Omental fat pad (tissue), 4 donors: ENCODE data around the gene TIAL1. TPM values are rescaled to one million over a fixed set of nuclear protein-coding genes. Genes with fewer than 3 reads are reported as not detected.

Experiments used
- ATAC-seq: fragments of 150-250 bp; one replicate; pipeline ENCODE4 v1.9.1; 2016; ENCODE audit warnings: mild to moderate bottlenecking, moderate library complexity; ENCODE audit not compliant: low FRiP score
- DNase-seq: peaks from one replicate; pipeline ENCODE4 v3.0.0-alpha.2; 2019; ENCODE audit warnings: low spot score
- total RNA-seq, 4 donors: library from RNA; depleted of rRNA; stranded (reverse); fragments of >200 nt; gene quantifications; one replicate each; pipeline ENCODE4 v1.1.0, GENCODE V29; 2016
- TF ChIP-seq, protein P1 (sequence below), 3 donors: fragments of 450-650 bp; IDR thresholded peaks; one replicate each; pipeline ENCODE4 v1.5.1; 2016 to 2017; ENCODE audit warnings: antibody characterized with exemption in 3 of 3, mild to moderate bottlenecking in 3 of 3, moderate library complexity in 2 of 3

The TIAL1 gene, protein sequence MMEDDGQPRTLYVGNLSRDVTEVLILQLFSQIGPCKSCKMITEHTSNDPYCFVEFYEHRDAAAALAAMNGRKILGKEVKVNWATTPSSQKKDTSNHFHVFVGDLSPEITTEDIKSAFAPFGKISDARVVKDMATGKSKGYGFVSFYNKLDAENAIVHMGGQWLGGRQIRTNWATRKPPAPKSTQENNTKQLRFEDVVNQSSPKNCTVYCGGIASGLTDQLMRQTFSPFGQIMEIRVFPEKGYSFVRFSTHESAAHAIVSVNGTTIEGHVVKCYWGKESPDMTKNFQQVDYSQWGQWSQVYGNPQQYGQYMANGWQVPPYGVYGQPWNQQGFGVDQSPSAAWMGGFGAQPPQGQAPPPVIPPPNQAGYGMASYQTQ
- 10 to 100 TPM; 62.0 to 90.8 (median 65.9) TPM for total RNA-seq

DNA sequence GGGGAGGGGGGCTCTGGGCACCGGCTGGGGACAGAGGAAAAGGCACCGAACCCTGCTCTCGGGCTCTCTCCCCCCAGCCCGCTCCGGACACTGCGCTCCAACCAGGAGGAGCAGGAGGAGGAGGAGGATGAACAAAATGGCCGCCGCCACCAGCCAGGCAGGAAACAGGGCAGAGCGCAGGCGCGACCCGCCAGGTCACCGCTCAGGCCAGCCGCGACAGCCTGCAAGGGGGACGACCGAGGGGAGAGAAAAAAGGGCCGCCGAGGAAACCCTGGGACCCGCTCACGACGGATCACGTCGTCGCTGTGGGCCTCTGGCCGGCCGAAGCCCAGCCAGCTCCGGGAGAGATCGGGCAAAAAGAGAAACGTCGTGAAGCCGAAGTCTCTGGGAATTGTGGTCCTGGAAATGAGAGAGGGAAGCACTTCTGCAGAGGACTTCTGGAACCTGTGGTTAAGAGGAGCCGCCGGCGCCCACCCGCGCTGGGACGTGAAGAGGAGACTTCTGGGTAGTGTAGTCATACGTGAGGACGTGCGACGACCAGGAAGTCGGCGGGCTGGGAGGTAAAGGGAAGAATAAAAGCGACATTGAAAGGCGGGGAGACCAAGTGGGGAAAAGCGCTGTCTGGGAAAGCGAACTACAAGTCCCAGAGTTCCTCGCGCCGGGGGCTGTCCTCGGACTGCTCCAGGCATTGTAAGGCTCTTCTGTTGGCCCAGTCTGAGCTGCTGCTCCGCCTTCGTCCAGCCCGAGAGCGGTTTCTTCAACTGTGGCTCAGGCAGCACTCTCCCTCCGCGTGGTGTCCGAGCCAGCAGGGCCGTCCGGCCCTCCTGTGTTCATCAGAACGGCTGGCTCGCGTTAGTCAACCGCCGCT, at the start of gene TIAL1:
Gene TIAL1, minus strand, starts transcription at position 428 of the 868 bp plus-strand sequence. CDS start 499 bp downstream, outside the sequence.
- peak; percentile 90 for DNase-seq
- peak; percentile 98 for ATAC-seq
- TF ChIP-seq, protein P1, sequence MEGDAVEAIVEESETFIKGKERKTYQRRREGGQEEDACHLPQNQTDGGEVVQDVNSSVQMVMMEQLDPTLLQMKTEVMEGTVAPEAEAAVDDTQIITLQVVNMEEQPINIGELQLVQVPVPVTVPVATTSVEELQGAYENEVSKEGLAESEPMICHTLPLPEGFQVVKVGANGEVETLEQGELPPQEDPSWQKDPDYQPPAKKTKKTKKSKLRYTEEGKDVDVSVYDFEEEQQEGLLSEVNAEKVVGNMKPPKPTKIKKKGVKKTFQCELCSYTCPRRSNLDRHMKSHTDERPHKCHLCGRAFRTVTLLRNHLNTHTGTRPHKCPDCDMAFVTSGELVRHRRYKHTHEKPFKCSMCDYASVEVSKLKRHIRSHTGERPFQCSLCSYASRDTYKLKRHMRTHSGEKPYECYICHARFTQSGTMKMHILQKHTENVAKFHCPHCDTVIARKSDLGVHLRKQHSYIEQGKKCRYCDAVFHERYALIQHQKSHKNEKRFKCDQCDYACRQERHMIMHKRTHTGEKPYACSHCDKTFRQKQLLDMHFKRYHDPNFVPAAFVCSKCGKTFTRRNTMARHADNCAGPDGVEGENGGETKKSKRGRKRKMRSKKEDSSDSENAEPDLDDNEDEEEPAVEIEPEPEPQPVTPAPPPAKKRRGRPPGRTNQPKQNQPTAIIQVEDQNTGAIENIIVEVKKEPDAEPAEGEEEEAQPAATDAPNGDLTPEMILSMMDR (IDR thresholded peaks at IDR 0.05), result no peak

DNA sequence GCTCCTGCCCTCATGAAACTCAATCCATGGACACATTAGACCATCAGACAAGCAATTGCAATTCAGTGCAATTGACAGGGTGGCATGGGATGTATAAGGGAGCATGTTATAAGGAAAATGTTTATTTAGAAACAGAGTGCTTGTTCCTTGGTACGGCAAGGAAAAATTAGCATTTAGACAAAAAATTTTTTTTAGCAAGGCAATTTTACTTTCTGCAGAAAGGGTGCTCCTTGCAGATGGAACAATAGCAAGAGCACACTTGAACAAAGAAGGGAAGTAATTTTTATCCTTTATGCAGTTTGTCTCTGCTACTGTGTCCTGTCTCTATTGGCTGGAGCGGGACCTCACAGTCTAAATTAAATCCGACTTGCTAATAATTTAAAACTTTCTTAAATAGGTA, 48.2 kb upstream of the TIAL1 start:
- DNase-seq (no peak), ATAC-seq (no peak)
- TF ChIP-seq, protein P1 (IDR thresholded peaks at IDR 0.05), result no peak

DNA sequence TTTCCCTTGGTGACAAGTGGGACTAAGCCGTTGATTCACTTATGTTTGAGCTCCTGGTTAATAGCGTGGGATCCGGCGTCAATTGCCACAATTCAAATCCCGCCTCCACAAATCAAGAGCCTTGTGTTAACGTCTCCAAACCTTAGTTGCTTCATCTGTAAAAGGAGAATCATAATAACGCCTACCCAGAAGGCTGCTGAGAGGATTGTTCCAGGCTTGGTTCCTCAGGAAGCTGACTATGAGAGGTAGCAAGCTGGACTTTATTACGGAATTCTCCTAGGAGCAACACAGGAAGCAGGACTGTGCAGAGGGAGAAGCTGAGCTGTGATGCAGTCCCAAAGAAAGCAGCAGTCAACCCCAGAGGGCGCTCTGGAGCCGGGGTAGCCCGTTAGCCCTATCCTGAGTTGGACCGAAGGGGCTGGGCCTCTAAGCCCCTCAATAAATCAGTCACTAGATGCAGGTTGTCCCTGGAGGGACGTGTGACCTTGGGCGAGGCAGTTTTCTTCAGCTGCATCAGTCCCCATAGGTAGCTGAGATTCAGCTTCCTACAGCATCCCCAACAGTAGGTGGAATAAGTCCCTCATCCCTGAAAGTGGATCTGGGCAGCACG, 47.5 kb upstream of the TIAL1 start:
- TF ChIP-seq, protein P1 (IDR thresholded peaks at IDR 0.05), result no peak
- no peak for ATAC-seq
- no peak for DNase-seq

DNA sequence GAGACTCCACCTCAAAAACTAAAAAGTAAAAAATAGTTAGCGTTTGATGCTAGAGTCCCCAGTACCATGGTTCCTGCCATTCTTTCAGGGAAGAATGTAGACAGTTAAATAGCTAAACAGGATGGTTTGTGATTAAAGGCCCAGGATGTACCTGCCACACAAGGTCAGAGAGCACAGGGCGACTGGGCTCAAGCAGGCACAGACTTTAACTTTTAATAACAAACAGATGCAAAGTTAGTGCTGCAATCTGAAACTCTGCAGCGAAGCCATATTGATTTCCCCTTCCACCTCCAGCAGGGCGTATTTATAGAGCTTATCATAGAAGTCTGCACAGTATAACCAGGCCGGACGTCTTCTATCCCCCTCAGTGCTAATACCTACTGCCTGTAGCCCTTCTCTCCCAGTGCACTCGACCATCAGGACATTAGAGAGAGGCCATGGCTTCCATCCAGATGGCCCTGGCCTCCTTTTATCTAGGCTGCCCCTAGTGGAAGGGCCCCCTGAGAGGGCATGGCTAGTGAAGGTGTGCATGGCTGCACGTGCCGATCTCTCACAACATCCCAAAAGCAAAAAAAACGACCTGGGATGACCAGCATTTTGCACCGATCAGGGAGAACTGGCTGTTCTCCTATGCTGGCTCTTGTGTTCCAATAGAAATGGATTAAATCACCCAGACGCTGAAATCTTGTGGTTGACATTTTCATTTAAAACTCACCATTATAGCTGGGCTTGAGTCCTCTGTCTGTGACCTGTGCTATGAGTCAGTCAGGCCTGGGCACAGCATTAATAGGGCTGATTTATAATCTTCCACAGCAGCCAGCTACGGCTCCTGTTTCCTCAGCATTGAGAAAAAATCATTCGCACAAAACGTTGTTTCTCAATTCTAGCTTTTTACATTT, 46.8 kb upstream of the TIAL1 start:
- DNase-seq, result no peak

DNA sequence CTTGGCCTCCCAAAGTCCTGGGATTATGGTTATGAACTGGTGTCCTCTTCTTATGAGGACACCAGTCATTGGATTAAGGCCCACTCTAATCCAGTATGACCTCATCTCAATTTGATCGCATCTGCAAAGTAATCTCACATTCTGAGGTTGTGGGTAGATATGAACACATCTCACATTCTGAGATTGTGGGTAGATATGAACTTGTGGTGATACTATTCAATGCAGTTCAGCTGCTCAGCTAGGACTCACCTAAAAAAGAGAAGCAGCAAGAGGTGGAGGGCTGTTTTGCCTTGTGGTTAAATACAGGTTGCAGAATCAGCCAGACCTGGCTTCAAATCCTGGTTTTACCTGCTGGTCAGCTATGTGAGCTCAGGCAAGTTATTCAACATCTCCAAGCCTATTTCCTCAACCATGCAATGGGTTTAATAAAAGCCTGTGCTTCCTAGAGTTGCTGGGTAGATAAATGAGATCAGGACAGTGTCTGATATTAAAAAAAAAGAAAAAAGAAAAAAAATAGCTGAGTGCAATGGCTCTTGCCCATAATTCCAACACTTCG, 45.9 kb upstream of the TIAL1 start:
- DNase-seq (no peak), ATAC-seq (no peak)
- TF ChIP-seq, protein P1 (IDR thresholded peaks at IDR 0.05), result no peak

More for the DNA sequence above, 46.8 kb upstream of the TIAL1 start:
- TF ChIP-seq, protein P1 (IDR thresholded peaks at IDR 0.05), result no peak
- ATAC-seq, result no peak
